Astrocyte of the cerebellum (primary cell): ENCODE data around the gene CNOT11.
"Not testable (repeated sequence)": the region's sequence is repeated elsewhere in the genome, so short reads cannot be mapped to it uniquely, and the experiment has no call there.

Experiments used
- DNase-seq: peaks from one replicate; pipeline ENCODE4 v3.0.0-alpha.2; 2011; ENCODE audit warnings: low read depth
- H3K4me3 ChIP-seq: 2 replicates; pipeline ENCODE4 v1.5.1; 2011; ENCODE audit warnings: mild to moderate bottlenecking, low read depth, low read length, moderate library complexity
- CTCF ChIP-seq: IDR thresholded peaks from 2 replicates; pipeline ENCODE4 v1.5.1; 2012; ENCODE audit warnings: low read length, low read depth, moderate library complexity, mild to moderate bottlenecking; ENCODE audit errors: missing control alignments
- in situ Hi-C: cut with HindIII; loops from 2 replicates; pipeline ENCODE4 v1.10.0; 2017; ENCODE audit warnings: low sequenced_read_pairs

Gene CNOT11

GRCh38 chr2:101238930-101239759 lies 13.5 kb upstream of the CNOT11 start:
- DNase-seq: no peak
- TF ChIP-seq CTCF: no peak
- no peak overlapping the region for H3K4me3 ChIP-seq
- in situ Hi-C loops: no loop called here

GRCh38 chr2:101239760-101240118 lies 12.9 kb upstream of the CNOT11 start:
- H3K4me3 ChIP-seq, in situ Hi-C loops, DNase-seq: not testable (repeated sequence)

GRCh38 chr2:101240694-101241093 lies 12.0 kb upstream of the CNOT11 start:
- peak; percentile 48 for TF ChIP-seq CTCF
- DNase-seq, in situ Hi-C loops, H3K4me3 ChIP-seq: not testable (repeated sequence)

GRCh38 chr2:101241158-101241557 lies 11.5 kb upstream of the CNOT11 start:
- no peak overlapping the region for H3K4me3 ChIP-seq
- TF ChIP-seq CTCF: no peak
- no peak for DNase-seq
- in situ Hi-C loops: no loop called here

GRCh38 chr2:101244373-101244772 lies 8.3 kb upstream of the CNOT11 start:
- in situ Hi-C loops, H3K4me3 ChIP-seq, DNase-seq: not testable (repeated sequence)

GRCh38 chr2:101244899-101245298 lies 7.8 kb upstream of the CNOT11 start:
- H3K4me3 ChIP-seq, DNase-seq, in situ Hi-C loops: not testable (repeated sequence)

GRCh38 chr2:101245468-101245867 lies 7.2 kb upstream of the CNOT11 start:
- in situ Hi-C loops, DNase-seq: not testable (repeated sequence)

GRCh38 chr2:101248756-101249155 lies 3.9 kb upstream of the CNOT11 start:
- in situ Hi-C loops, H3K4me3 ChIP-seq, DNase-seq: not testable (repeated sequence)

More at GRCh38 chr2:101245468-101245867, 7.2 kb upstream of the CNOT11 start:
- H3K4me3 ChIP-seq: not testable (repeated sequence)

GRCh38 chr2:101249826-101250225 lies 2.9 kb upstream of the CNOT11 start:
- no peak for TF ChIP-seq CTCF
- in situ Hi-C loops: no loop called here
- no peak for DNase-seq
- no peak overlapping the region for H3K4me3 ChIP-seq

- DNase-seq, in situ Hi-C loops, H3K4me3 ChIP-seq: not testable (repeated sequence)
Observed at GRCh38 chr2:101251246-101251781, 1.4 kb upstream of the CNOT11 start.
